HG02763 (cell line): ENCODE measurements around the gene PPM1B.
"Not testable (repeated sequence)": the region's sequence is repeated elsewhere in the genome, so short reads cannot be mapped to it uniquely, and the experiment has no call there.

ENCODE experiments used
- ATAC-seq: cut with Tn5 transposase; IDR thresholded peaks from one replicate; pipeline ENCODE4 v1.9.1; 2021; ENCODE audit warnings: mild to moderate bottlenecking, moderate library complexity; ENCODE audit not compliant: unreplicated experiment

The PPM1B gene

GRCh38 chr2:44168681-44169154, at the start of gene PPM1B:
PPM1B (plus strand) TSS chr2:44168875; CDS start chr2:44201200, 32,325 bp downstream.
- ATAC-seq: peak; percentile 69

GRCh38 chr2:44119878-44120277, 48.8 kb upstream of the PPM1B start:
- no peak for ATAC-seq

- no peak for ATAC-seq
Observed at GRCh38 chr2:44120428-44120827, 48.2 kb upstream of the PPM1B start.

- no peak for ATAC-seq
Observed at GRCh38 chr2:44121899-44122298, 46.8 kb upstream of the PPM1B start.

GRCh38 chr2:44124500-44124899, 44.2 kb upstream of the PPM1B start:
- no peak for ATAC-seq

- ATAC-seq: no peak
Observed at GRCh38 chr2:44126106-44126797, 42.4 kb upstream of the PPM1B start.

GRCh38 chr2:44130441-44130840, 38.2 kb upstream of the PPM1B start:
- ATAC-seq: no peak

- no peak for ATAC-seq
Observed at GRCh38 chr2:44131177-44131576, 37.5 kb upstream of the PPM1B start.

GRCh38 chr2:44133602-44134001, 35.1 kb upstream of the PPM1B start:
- ATAC-seq: not testable (repeated sequence)

GRCh38 chr2:44134848-44135247, 33.8 kb upstream of the PPM1B start:
- no peak for ATAC-seq

- no peak for ATAC-seq
Observed at GRCh38 chr2:44135296-44135695, 33.4 kb upstream of the PPM1B start.

GRCh38 chr2:44135771-44136170, 32.9 kb upstream of the PPM1B start:
- ATAC-seq: no peak

- no peak for ATAC-seq
Observed at GRCh38 chr2:44136252-44136651, 32.4 kb upstream of the PPM1B start.

GRCh38 chr2:44137048-44137447, 31.6 kb upstream of the PPM1B start:
- ATAC-seq: no peak

GRCh38 chr2:44137872-44138551, 30.7 kb upstream of the PPM1B start:
- no peak for ATAC-seq

GRCh38 chr2:44139741-44140140, 28.9 kb upstream of the PPM1B start:
- no peak for ATAC-seq

GRCh38 chr2:44142306-44142705, 26.4 kb upstream of the PPM1B start:
- ATAC-seq: no peak

GRCh38 chr2:44143701-44144100, 25.0 kb upstream of the PPM1B start:
- no peak for ATAC-seq

GRCh38 chr2:44148999-44149398, 19.7 kb upstream of the PPM1B start:
- ATAC-seq: no peak

- ATAC-seq: no peak
Observed at GRCh38 chr2:44150473-44150872, 18.2 kb upstream of the PPM1B start.

- no peak for ATAC-seq
Observed at GRCh38 chr2:44152865-44153669, 15.6 kb upstream of the PPM1B start.
